HepG2 (cell line): Measurements from ENCODE around the gene CHID1.

ENCODE experiments used
- BHLHE40 ChIP-seq: IDR thresholded peaks from 2 replicates; pipeline ENCODE4 v1.6.1; 2011; ENCODE audit warnings: low read length, improper control_type of control experiment
- CTCF ChIP-seq: sonication (generic); formaldehyde crosslinking; IDR thresholded peaks from 2 replicates; pipeline ENCODE4 v1.5.0; 2020; ENCODE audit warnings: mild to moderate bottlenecking, missing genetic modification reagents, moderate library complexity
- DPF2 ChIP-seq: sonication (generic); formaldehyde crosslinking; IDR thresholded peaks from 2 replicates; pipeline ENCODE4 v1.4.0; 2020; ENCODE audit warnings: mild to moderate bottlenecking, low read depth, missing genetic modification reagents, borderline replicate concordance
- EZH2 ChIP-seq: conservative IDR thresholded peaks from 2 replicates; pipeline ENCODE4 v1.6.1; 2012; ENCODE audit warnings: mild to moderate bottlenecking, low read depth, low read length, moderate library complexity
- GABPB1 ChIP-seq: IDR thresholded peaks from 2 replicates; pipeline ENCODE4 v1.6.1; 2016; ENCODE audit warnings: mild to moderate bottlenecking, missing genetic modification reagents, moderate library complexity, missing compliant biosample characterization
- POLR2A ChIP-seq, 2 experiments: IDR thresholded peaks; 2 replicates each; pipeline ENCODE4 v1.6.1; 2011; ENCODE audit warnings: low read depth in 2 of 2, low read length in 2 of 2, mild to moderate bottlenecking in 1 of 2, moderate library complexity in 1 of 2; ENCODE audit not compliant: insufficient read depth in 1 of 2
- POLR2AphosphoS5 ChIP-seq: IDR thresholded peaks from 2 replicates; pipeline ENCODE4 v1.6.1; 2012; ENCODE audit warnings: low read depth, low read length
- SKIL ChIP-seq: sonication (generic); formaldehyde crosslinking; IDR thresholded peaks from 2 replicates; pipeline ENCODE4 v1.8.0; 2022; ENCODE audit warnings: missing genetic modification reagents, mild to moderate bottlenecking, moderate library complexity, borderline replicate concordance
- TFE3 ChIP-seq: IDR thresholded peaks from 2 replicates; pipeline ENCODE4 v1.6.1; 2016
- THAP9 ChIP-seq: sonication (generic); formaldehyde crosslinking; IDR thresholded peaks from 2 replicates; pipeline ENCODE4; 2020; ENCODE audit warnings: missing genetic modification reagents, mild to moderate bottlenecking, borderline replicate concordance
- ZNF136 ChIP-seq: sonication (generic); formaldehyde crosslinking; IDR thresholded peaks from 2 replicates; pipeline ENCODE4 v1.8.1; 2022; ENCODE audit warnings: low read depth, mild to moderate bottlenecking, moderate library complexity, missing genetic modification reagents
- ZNF446 ChIP-seq: sonication (generic); formaldehyde crosslinking; IDR thresholded peaks from 2 replicates; pipeline ENCODE4 v1.5.0; 2020; ENCODE audit warnings: mild to moderate bottlenecking, missing genetic modification reagents
- ZNF546 ChIP-seq: sonication (generic); formaldehyde crosslinking; conservative IDR thresholded peaks from 2 replicates; pipeline ENCODE4 v1.8.1; 2023; ENCODE audit warnings: mild to moderate bottlenecking, missing genetic modification reagents
- ZNF792 ChIP-seq: IDR thresholded peaks from 2 replicates; pipeline ENCODE4 v1.6.1; 2016

- TF ChIP-seq ZNF546 = no peak
- no peak for TF ChIP-seq POLR2AphosphoS5
- no peak for TF ChIP-seq SKIL (CRISPR knock-in tag)
- no peak for TF ChIP-seq ZNF792
- no peak for TF ChIP-seq BHLHE40
- no peak for TF ChIP-seq ZNF136 (CRISPR knock-in tag)
- no peak for TF ChIP-seq POLR2A (IDR thresholded peaks at IDR 0.05; ENCODE audit: insufficient read depth in 1 of 2, low read depth in 2 of 2, low read length in 2 of 2)
- no peak for TF ChIP-seq DPF2 (CRISPR knock-in tag)
- no peak for TF ChIP-seq EZH2
- no peak for TF ChIP-seq GABPB1 (CRISPR knock-in tag)
- no peak for TF ChIP-seq THAP9 (CRISPR knock-in tag)
- no peak for TF ChIP-seq CTCF (CRISPR knock-in tag)
- TF ChIP-seq TFE3 (CRISPR knock-in tag) = no peak
- no peak for TF ChIP-seq ZNF446 (CRISPR knock-in tag)
Observed at GRCh38 chr11:959027-959426, 48.4 kb upstream of the CHID1 start.
